K562 (cell line): ENCODE data around the gene IL36RN. TPM values are rescaled to one million over a fixed set of nuclear protein-coding genes. Genes with fewer than 3 reads are reported as not detected.

Experiments used
- ATAC-seq: fragments of 200-7000 bp; cut with Tn5 transposase; 3 replicates; pipeline ENCODE4 v1.9.1; 2020; ENCODE audit warnings: moderate library complexity
- BruUV-seq: library from RNA; stranded (reverse); fragments of 400-500 nt; replicated peaks from 2 replicates; lab custom pipeline; 2021; lab: Mats Ljungman, UMichigan
- CTCF ChIA-PET: fragments of 300-600 bp; formaldehyde crosslinking; extraction: SDS; loops from one replicate; lab custom pipeline; 2021; ENCODE audit warnings: low intra/inter-chr PET ratio; lab: Yijun Ruan, JAX
- POLR2A ChIA-PET: fragments of 300-600, 350-650 bp; sonication (Branson Sonifier 250); formaldehyde crosslinking; extraction: SDS; loops from one replicate; lab custom pipeline; 2021; ENCODE audit warnings: antibody characterized with exemption, inconsistent platforms; lab: Yijun Ruan, JAX
- DNase-seq, 4 experiments: peaks; one replicate each; pipeline versions ENCODE4 v3.0.0 to v3.0.0-alpha.2; 2011 to 2018; ENCODE audit warnings: low spot score in 3 of 4, mixed read lengths in 3 of 4; ENCODE audit errors: extremely low read depth in 1 of 4
- FAIRE-seq: peaks from 2 replicates; lab custom pipeline; 2011; peaks lifted over from hg19 to GRCh38; lab: Jason Lieb, UNC
- H2AFZ ChIP-seq: 2 replicates; pipeline ENCODE4 v1.6.0; 2011; ENCODE audit warnings: low read depth, low read length, control low read depth, inconsistent platforms
- H3K27ac ChIP-seq: fragments of 200-600 bp; 3 replicates; pipeline ENCODE4 v1.8.0; 2011; ENCODE audit warnings: low read depth, mild to moderate bottlenecking, control low read depth, inconsistent platforms, low read length, moderate library complexity, mixed read lengths; ENCODE audit errors: extremely low read depth
- H3K27me3 ChIP-seq, 2 experiments: fragments of 300-600 bp in 1 of 2; 2 replicates in 1 of 2; 3 replicates in 1 of 2; pipeline versions ENCODE4 v1.6.0 to v1.8.0; 2011; ENCODE audit warnings: inconsistent platforms in 2 of 2, low read length in 2 of 2, mild to moderate bottlenecking in 1 of 2, mixed read lengths in 1 of 2, moderate library complexity in 1 of 2; ENCODE audit not compliant: control insufficient read depth in 2 of 2, insufficient read depth in 2 of 2
- H3K36me3 ChIP-seq: fragments of 300-600 bp; 3 replicates; pipeline ENCODE4 v1.8.0; 2011; ENCODE audit warnings: mild to moderate bottlenecking, low read length, inconsistent platforms; ENCODE audit not compliant: control insufficient read depth, insufficient read depth
- H3K4me1 ChIP-seq, 2 experiments: fragments of 200-600 bp in 1 of 2; replicated peaks in 1 of 2; 2 replicates in 1 of 2; 3 replicates in 1 of 2; pipeline versions ENCODE4 v1.5.1 to v1.8.0; 2011; ENCODE audit warnings: inconsistent platforms in 2 of 2, low read length in 2 of 2, mild to moderate bottlenecking in 1 of 2, mixed read lengths in 1 of 2, moderate library complexity in 1 of 2; ENCODE audit not compliant: control insufficient read depth in 2 of 2, insufficient read depth in 2 of 2
- H3K4me2 ChIP-seq: 2 replicates; pipeline ENCODE4 v1.6.1; 2011; ENCODE audit warnings: low read length, control low read depth, inconsistent platforms, mixed read lengths; ENCODE audit not compliant: insufficient read depth
- H3K4me3 ChIP-seq: fragments of 200-600 bp; sonication (generic), shearing (Covaris generic); 2 replicates; pipeline ENCODE4 v1.5.1; 2016; ENCODE audit warnings: control low read depth, inconsistent platforms
- H3K79me2 ChIP-seq: fragments of 200-600 bp; 3 replicates; pipeline ENCODE4 v1.8.0; 2011; ENCODE audit warnings: low read length, inconsistent platforms; ENCODE audit not compliant: control insufficient read depth, insufficient read depth
- H3K9ac ChIP-seq, 2 experiments: 2 replicates each; pipeline versions ENCODE4 v1.6.0 to v1.6.1; 2011; ENCODE audit warnings: low read depth in 2 of 2, low read length in 2 of 2, control low read depth in 1 of 2, inconsistent platforms in 1 of 2, mild to moderate bottlenecking in 1 of 2, mixed read lengths in 1 of 2; ENCODE audit not compliant: insufficient read depth in 1 of 2
- H3K9me1 ChIP-seq: one replicate; pipeline ENCODE4 v1.6.0; 2011; ENCODE audit warnings: inconsistent platforms, mild to moderate bottlenecking, low read length, moderate library complexity; ENCODE audit not compliant: control insufficient read depth, insufficient read depth
- H3K9me3 ChIP-seq: replicated peaks from 2 replicates; pipeline ENCODE4 v1.5.1; 2011; ENCODE audit warnings: low read depth, low read length, inconsistent platforms; ENCODE audit not compliant: control insufficient read depth, insufficient read depth
- H4K20me1 ChIP-seq: replicated peaks from 2 replicates; pipeline ENCODE4 v1.6.1; 2011; ENCODE audit warnings: low read length, inconsistent platforms, mixed read lengths; ENCODE audit not compliant: control insufficient read depth, insufficient read depth
- GABPA ChIP-seq: fragments of 200-800 bp; sonication (Bioruptor generic); conservative IDR thresholded peaks from 2 replicates; pipeline ENCODE4 v1.6.1; 2016; ENCODE audit warnings: low read depth, missing genetic modification characterization, missing compliant biosample characterization
- HES1 ChIP-seq: fragments of 450-650 bp; IDR thresholded peaks from 2 replicates; pipeline ENCODE4 v1.6.1; 2016; ENCODE audit warnings: low read depth, mild to moderate bottlenecking, moderate library complexity
- SREBF2 ChIP-seq: sonication (generic); formaldehyde crosslinking; IDR thresholded peaks from 2 replicates; pipeline ENCODE4 v1.4.0; 2020; ENCODE audit warnings: mild to moderate bottlenecking, missing genetic modification reagents
- TOE1 ChIP-seq, 2 experiments: fragments of 450-650 bp in 1 of 2; sonication (generic) in 1 of 2; formaldehyde crosslinking in 1 of 2; IDR thresholded peaks; 2 replicates each; pipeline versions ENCODE4 v1.7.1 to v1.8.0; 2016 to 2022; ENCODE audit warnings: borderline replicate concordance in 2 of 2, mild to moderate bottlenecking in 2 of 2, antibody characterized with exemption in 1 of 2, inconsistent platforms in 1 of 2, low read depth in 1 of 2, missing genetic modification reagents in 1 of 2, moderate library complexity in 1 of 2
- ZBTB11 ChIP-seq, 3 experiments: fragments of 200-800 bp in 1 of 3; fragments of 250-450 bp in 1 of 3; fragments of 450-650 bp in 1 of 3; sonication (Bioruptor Pico) in 1 of 3; sonication (Bioruptor generic) in 1 of 3; formaldehyde crosslinking in 1 of 3; IDR thresholded peaks; 2 replicates each; pipeline versions ENCODE4 v1.6.1 to v1.8.0; 2016 to 2022; ENCODE audit warnings: mild to moderate bottlenecking in 2 of 3, missing genetic modification characterization in 2 of 3, missing compliant biosample characterization in 1 of 3, moderate library complexity in 1 of 3
- WGBS: fragments of 100-300 bp; shearing (Covaris generic); methylation state at CpG from one replicate; pipeline ENCODE4 v1.1.6; 2016; ENCODE audit warnings: low coverage, mixed read lengths; ENCODE audit not compliant: insufficient coverage; ENCODE audit errors: missing lambda C conversion rate; 5-methylcytosine and 5-hydroxymethylcytosine counted together
- in situ Hi-C: fragments of 300-500 bp; cut with MboI; formaldehyde crosslinking; loops from 4 replicates; pipeline ENCODE4 v1.15.0; 2018; ENCODE audit warnings: inconsistent platforms, mixed read lengths
- intact Hi-C: fragments of 100-400 bp; cut with micrococcal nuclease; formaldehyde crosslinking; loops from 2 replicates; pipeline ENCODE4 v1.14.2; 2022
- polyA plus RNA-seq, 8 experiments: library from polyadenylated mRNA; depleted of rRNA in 4 of 8; stranded (reverse) in 5 of 8; unstranded in 3 of 8; fragments of >200 nt; fragmentation: Nextera tagmentation in 2 of 8; fragmentation: Illumina TruSeq in 1 of 8; extraction: Ambion mirVana in 2 of 8; extraction: Trizol in 1 of 8; gene quantifications; 2 replicates each; pipeline versions ENCODE4 v1.2.1 to v1.2.3, GENCODE V29; 2011 to 2014; ENCODE audit warnings: inconsistent platforms in 1 of 8, missing spikeins in 1 of 8
- small RNA-seq: library from RNA; depleted of rRNA; stranded (forward); fragments of <200 nt; gene quantifications from one replicate; pipeline ENCODE3, GENCODE V24; 2014
- total RNA-seq, 7 experiments: library from RNA; depleted of rRNA in 6 of 7; stranded (reverse); fragments of >200 nt in 6 of 7; fragmentation: Illumina TruSeq in 2 of 7; extraction: Trizol in 2 of 7; gene quantifications; 2 replicates each; pipeline versions ENCODE4 v1.2.1 to v1.2.3, GENCODE V29; 2011 to 2021; ENCODE audit warnings: low replicate concordance in 1 of 7

Gene IL36RN
- total and polyA plus RNA-seq, 9 of the 15 experiments (the other 6 are each of a cell fraction or from before 2014, with no cell fraction given) = not detected

DNA sequence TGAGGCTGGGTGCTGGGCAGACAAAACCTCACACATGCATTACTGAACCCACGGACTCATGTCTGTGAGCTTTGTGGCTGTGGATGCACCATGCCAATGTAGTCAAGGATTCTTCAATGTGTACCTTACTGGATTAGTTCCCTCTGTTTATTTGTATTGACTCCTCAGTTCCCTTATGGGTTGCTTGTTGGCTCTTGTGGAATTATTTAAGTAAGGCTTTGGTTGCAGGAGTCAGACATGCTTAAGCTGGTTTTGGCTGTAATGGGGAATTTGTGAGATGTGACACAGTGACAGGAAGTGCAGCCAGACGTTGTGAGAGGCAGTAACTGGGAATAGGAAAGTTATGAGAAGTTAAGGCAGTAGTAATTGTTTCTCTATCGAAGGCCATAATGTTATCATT lies 54.8 kb downstream of the IL36RN start:
- H4K20me1 ChIP-seq = no peaks in the 10 kb centered on the region
- no peak overlapping the region for H3K9ac ChIP-seq
- ChIA-PET CTCF (no interaction called here), POLR2A (interaction anchor here (1.3 kb wide), 1 partner anchor 9 kb away, joined by 5 read pairs; no protein-coding TSS in a partner anchor)
- no peak overlapping the region for H3K4me3 ChIP-seq
- in situ Hi-C loops (no loop called here), intact Hi-C loops (no loop called here)
- no peaks in the 10 kb centered on the region for H3K9me3 ChIP-seq
- H3K9me1 ChIP-seq = no peaks in the 10 kb centered on the region
- DNase-seq (no peak), ATAC-seq (no peak)
- H3K27ac ChIP-seq = no peak overlapping the region
- no peaks in the 10 kb centered on the region for H3K36me3 ChIP-seq
- BruUV-seq = no TSS peak
- 5% methylated on average over 3 of the region's 3 CpGs for WGBS
- peaks cover 0 to 6% of the 10 kb centered on the region in 2 experiments; a peak in 3 of 5 replicates for H3K27me3 ChIP-seq
- no peak overlapping the region for H3K4me2 ChIP-seq
- TF ChIP-seq ZBTB11 (CRISPR knock-in tag; IDR thresholded peaks at IDR 0.05) (0 out of 6 replicates have a peak, but pooled peaks of 1 of the 3 experiments have one; percentile 59), HES1 (no peak), TOE1 (IDR thresholded peaks at IDR 0.05; ENCODE audit: borderline replicate concordance) (no peak), TOE1 (CRISPR knock-in tag; IDR thresholded peaks at IDR 0.05; ENCODE audit: borderline replicate concordance, low read depth) (no peak), SREBF2 (CRISPR knock-in tag) (no peak), GABPA (0 out of 2 replicates have a peak, but pooled peaks have one; percentile 21)
- TF ChIP-seq, all 486 proteins: peak for 2
- Histone ChIP-seq H2AFZ (no peak overlapping the region), H3K79me2 (no peaks in the 10 kb centered on the region), H3K4me1 (peaks cover 4 to 12% of the 10 kb centered on the region in 2 experiments; a peak in 4 of 5 replicates)
- FAIRE-seq = no peak

Small RNA genes lying within 50 kb of the gene (small RNA-seq; reads per million reads assigned to genes)
- not detected for gene RNU6-1180P

Other genes starting within 250 kb of the IL36RN start
Only the 7 nearest of the 9 such genes appear.
- gene IL37, start 148.0 kb upstream of the IL36RN start, total RNA-seq (2014; rRNA removed) = not detected in 2 replicates
- gene IL37, start 148.0 kb upstream of the IL36RN start, total RNA-seq (2014; rRNA removed; fragmentation: Illumina TruSeq; extraction: Trizol) = not detected in 2 replicates
- not detected in 2 replicates for gene IL37, start 148.0 kb upstream of the IL36RN start, total RNA-seq (2015; rRNA removed; fragmentation: Illumina TruSeq; extraction: Trizol)
- not detected in 2 replicates for gene IL37, start 148.0 kb upstream of the IL36RN start, total RNA-seq (2021)
- gene IL37, start 148.0 kb upstream of the IL36RN start, polyA plus RNA-seq (2011; rRNA removed) = not detected in 2 replicates
- not detected in 2 replicates for gene IL37, start 148.0 kb upstream of the IL36RN start, polyA plus RNA-seq (2014; fragmentation: Illumina TruSeq; extraction: Trizol)
- not detected for gene IL37, start 148.0 kb upstream of the IL36RN start, polyA plus RNA-seq (2014; fragmentation: Nextera tagmentation; extraction: Ambion mirVana)
- not detected in 2 replicates for gene IL37, start 148.0 kb upstream of the IL36RN start, polyA plus RNA-seq (2014; rRNA removed)
- gene IL36G, start 81.2 kb upstream of the IL36RN start, total RNA-seq (2014; rRNA removed) = not detected in 2 replicates
- gene IL36G, start 81.2 kb upstream of the IL36RN start, total RNA-seq (2014; rRNA removed; fragmentation: Illumina TruSeq; extraction: Trizol) = not detected in 2 replicates
- not detected in 2 replicates for gene IL36G, start 81.2 kb upstream of the IL36RN start, total RNA-seq (2015; rRNA removed; fragmentation: Illumina TruSeq; extraction: Trizol)
- gene IL36G, start 81.2 kb upstream of the IL36RN start, total RNA-seq (2021) = not detected in 2 replicates
- gene IL36G, start 81.2 kb upstream of the IL36RN start, polyA plus RNA-seq (2011; rRNA removed) = not detected in 2 replicates
- gene IL36G, start 81.2 kb upstream of the IL36RN start, polyA plus RNA-seq (2014; fragmentation: Illumina TruSeq; extraction: Trizol) = not detected in 2 replicates
- not detected for gene IL36G, start 81.2 kb upstream of the IL36RN start, polyA plus RNA-seq (2014; fragmentation: Nextera tagmentation; extraction: Ambion mirVana)
- gene IL36G, start 81.2 kb upstream of the IL36RN start, polyA plus RNA-seq (2014; rRNA removed) = not detected in 2 replicates
- not detected in 2 replicates for gene IL36A, start 53.7 kb upstream of the IL36RN start, total RNA-seq (2014; rRNA removed)
- not detected in 2 replicates for gene IL36A, start 53.7 kb upstream of the IL36RN start, total RNA-seq (2014; rRNA removed; fragmentation: Illumina TruSeq; extraction: Trizol)
- gene IL36A, start 53.7 kb upstream of the IL36RN start, total RNA-seq (2015; rRNA removed; fragmentation: Illumina TruSeq; extraction: Trizol) = not detected in 2 replicates
- not detected in 2 replicates for gene IL36A, start 53.7 kb upstream of the IL36RN start, total RNA-seq (2021)
- not detected in 2 replicates for gene IL36A, start 53.7 kb upstream of the IL36RN start, polyA plus RNA-seq (2011; rRNA removed)
- gene IL36A, start 53.7 kb upstream of the IL36RN start, polyA plus RNA-seq (2014; fragmentation: Illumina TruSeq; extraction: Trizol) = not detected in 2 replicates
- gene IL36A, start 53.7 kb upstream of the IL36RN start, polyA plus RNA-seq (2014; fragmentation: Nextera tagmentation; extraction: Ambion mirVana) = not detected
- gene IL36A, start 53.7 kb upstream of the IL36RN start, polyA plus RNA-seq (2014; rRNA removed) = not detected in 2 replicates
- gene IL36B, start 6.3 kb upstream of the IL36RN start, total RNA-seq (2014; rRNA removed) = not detected in 2 replicates
- not detected in 2 replicates for gene IL36B, start 6.3 kb upstream of the IL36RN start, total RNA-seq (2014; rRNA removed; fragmentation: Illumina TruSeq; extraction: Trizol)
- gene IL36B, start 6.3 kb upstream of the IL36RN start, total RNA-seq (2015; rRNA removed; fragmentation: Illumina TruSeq; extraction: Trizol) = not detected in 2 replicates
- not detected in 2 replicates for gene IL36B, start 6.3 kb upstream of the IL36RN start, total RNA-seq (2021)
- not detected in 2 replicates for gene IL36B, start 6.3 kb upstream of the IL36RN start, polyA plus RNA-seq (2011; rRNA removed)
- gene IL36B, start 6.3 kb upstream of the IL36RN start, polyA plus RNA-seq (2014; fragmentation: Illumina TruSeq; extraction: Trizol) = not detected in 2 replicates
- gene IL36B, start 6.3 kb upstream of the IL36RN start, polyA plus RNA-seq (2014; fragmentation: Nextera tagmentation; extraction: Ambion mirVana) = not detected
- gene IL36B, start 6.3 kb upstream of the IL36RN start, polyA plus RNA-seq (2014; rRNA removed) = not detected in 2 replicates
- gene IL1F10, start 8.8 kb downstream of the IL36RN start, total RNA-seq (2014; rRNA removed) = not detected in 2 replicates
- not detected in 2 replicates for gene IL1F10, start 8.8 kb downstream of the IL36RN start, total RNA-seq (2014; rRNA removed; fragmentation: Illumina TruSeq; extraction: Trizol)
- gene IL1F10, start 8.8 kb downstream of the IL36RN start, total RNA-seq (2015; rRNA removed; fragmentation: Illumina TruSeq; extraction: Trizol) = not detected in 2 replicates
- gene IL1F10, start 8.8 kb downstream of the IL36RN start, total RNA-seq (2021) = not detected in 2 replicates
- not detected in 2 replicates for gene IL1F10, start 8.8 kb downstream of the IL36RN start, polyA plus RNA-seq (2011; rRNA removed)
- not detected in 2 replicates for gene IL1F10, start 8.8 kb downstream of the IL36RN start, polyA plus RNA-seq (2014; fragmentation: Illumina TruSeq; extraction: Trizol)
- gene IL1F10, start 8.8 kb downstream of the IL36RN start, polyA plus RNA-seq (2014; fragmentation: Nextera tagmentation; extraction: Ambion mirVana) = not detected
- gene IL1F10, start 8.8 kb downstream of the IL36RN start, polyA plus RNA-seq (2014; rRNA removed) = not detected in 2 replicates
- not detected in 2 replicates for gene IL1RN, start 68.4 kb downstream of the IL36RN start, total RNA-seq (2014; rRNA removed)
- not detected in 2 replicates for gene IL1RN, start 68.4 kb downstream of the IL36RN start, total RNA-seq (2014; rRNA removed; fragmentation: Illumina TruSeq; extraction: Trizol)
- gene IL1RN, start 68.4 kb downstream of the IL36RN start, total RNA-seq (2015; rRNA removed; fragmentation: Illumina TruSeq; extraction: Trizol) = not detected in 2 replicates
- not detected in 2 replicates for gene IL1RN, start 68.4 kb downstream of the IL36RN start, total RNA-seq (2021)
- gene IL1RN, start 68.4 kb downstream of the IL36RN start, polyA plus RNA-seq (2011; rRNA removed) = 0.13 TPM in 1 of 2 replicates, not detected in the other
- not detected in 2 replicates for gene IL1RN, start 68.4 kb downstream of the IL36RN start, polyA plus RNA-seq (2014; fragmentation: Illumina TruSeq; extraction: Trizol)
- not detected for gene IL1RN, start 68.4 kb downstream of the IL36RN start, polyA plus RNA-seq (2014; fragmentation: Nextera tagmentation; extraction: Ambion mirVana)
- gene IL1RN, start 68.4 kb downstream of the IL36RN start, polyA plus RNA-seq (2014; rRNA removed) = not detected in 2 replicates
- 41.0 and 47.0 TPM in 2 replicates for gene PSD4, start 114.8 kb downstream of the IL36RN start, total RNA-seq (2014; rRNA removed)
- gene PSD4, start 114.8 kb downstream of the IL36RN start, total RNA-seq (2014; rRNA removed; fragmentation: Illumina TruSeq; extraction: Trizol) = 13.0 and 14.8 TPM in 2 replicates
- gene PSD4, start 114.8 kb downstream of the IL36RN start, total RNA-seq (2015; rRNA removed; fragmentation: Illumina TruSeq; extraction: Trizol) = 20.8 and 21.7 TPM in 2 replicates
- gene PSD4, start 114.8 kb downstream of the IL36RN start, total RNA-seq (2021) = 48.3 and 54.0 TPM in 2 replicates
- gene PSD4, start 114.8 kb downstream of the IL36RN start, polyA plus RNA-seq (2011; rRNA removed) = 11.0 and 14.5 TPM in 2 replicates
- gene PSD4, start 114.8 kb downstream of the IL36RN start, polyA plus RNA-seq (2014; fragmentation: Illumina TruSeq; extraction: Trizol) = 28.4 and 32.1 TPM in 2 replicates
- gene PSD4, start 114.8 kb downstream of the IL36RN start, polyA plus RNA-seq (2014; fragmentation: Nextera tagmentation; extraction: Ambion mirVana) = under 1 TPM; 0.46 to 0.52 TPM
- 27.4 and 30.3 TPM in 2 replicates for gene PSD4, start 114.8 kb downstream of the IL36RN start, polyA plus RNA-seq (2014; rRNA removed)